ENCODE results near the gene CASP5.

DNA sequence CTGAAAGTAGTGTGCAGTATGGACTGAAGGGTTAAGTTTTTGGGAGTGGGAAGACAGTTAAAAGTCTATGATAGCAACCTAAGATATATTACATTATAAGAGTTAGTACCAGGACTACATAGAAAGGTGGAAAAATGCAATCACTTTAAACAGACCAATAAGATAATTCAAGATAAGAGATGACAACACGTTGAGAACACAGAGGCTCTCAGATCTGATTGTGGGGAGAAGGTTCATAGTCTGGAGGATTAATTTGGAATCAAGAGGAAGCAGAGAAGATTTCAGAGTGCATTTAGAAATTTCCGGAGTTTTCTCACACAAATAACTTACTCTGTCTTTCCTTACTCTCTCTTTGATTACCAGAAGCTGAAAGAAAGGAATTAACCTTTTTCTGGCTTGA is 441 bp downstream of the CASP5 start:
- TF ChIP-seq CTCF (IDR thresholded peaks at IDR 0.05) (no peak), POLR2A (IDR thresholded peaks at IDR 0.05) (no peak)

Measured in adrenal gland (tissue), 5 donors.